ENCODE data around the gene GLRX.
"Not testable (repeated sequence)": the region's sequence is repeated elsewhere in the genome, so short reads cannot be mapped to it uniquely, and the experiment has no call there.

The GLRX gene

GRCh38 chr5:95851141-95851540 lies 28.6 kb upstream of the GLRX start:
- peak in 1 of 2 donors; percentile 6 for DNase-seq

GRCh38 chr5:95850391-95850894 lies 27.9 kb upstream of the GLRX start:
- peak in 1 of 2 donors; percentile 7 for DNase-seq

DNA sequence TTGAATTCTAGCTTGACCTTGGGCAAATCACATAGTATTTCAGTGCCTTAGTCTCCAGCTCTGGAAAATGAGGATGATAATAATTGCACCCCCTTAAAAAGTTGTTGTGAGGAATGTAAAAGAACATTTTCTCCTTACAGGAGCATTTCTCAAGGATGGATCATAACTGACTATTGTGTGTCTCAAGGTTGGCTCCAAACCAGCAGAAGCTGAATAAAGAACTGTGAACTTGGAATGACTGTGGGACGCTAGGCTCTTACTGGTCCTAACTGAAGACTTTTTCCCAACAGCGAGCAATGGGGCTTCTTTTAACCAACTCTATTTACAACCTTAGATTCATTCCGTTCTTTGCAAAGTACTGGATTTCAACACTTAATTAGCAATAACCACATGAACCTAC lies 26.2 kb upstream of the GLRX start:
- DNase-seq: no peak

DNA sequence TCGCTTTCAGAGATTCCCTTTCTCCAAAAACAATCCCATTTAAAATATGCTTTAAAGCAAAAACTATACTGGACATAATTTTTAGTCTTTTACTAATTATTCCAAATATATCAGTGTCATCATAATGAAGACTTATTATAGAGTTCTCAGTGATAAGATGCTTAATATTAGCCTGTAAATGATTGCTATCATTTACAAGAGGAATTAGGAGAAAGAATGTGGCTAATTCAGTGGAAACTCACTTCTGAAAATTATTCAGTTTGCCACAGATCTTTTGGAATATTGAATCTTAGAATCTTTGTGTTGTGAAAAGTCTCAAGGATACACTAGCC lies 24.7 kb upstream of the GLRX start:
- no peak for DNase-seq

DNA sequence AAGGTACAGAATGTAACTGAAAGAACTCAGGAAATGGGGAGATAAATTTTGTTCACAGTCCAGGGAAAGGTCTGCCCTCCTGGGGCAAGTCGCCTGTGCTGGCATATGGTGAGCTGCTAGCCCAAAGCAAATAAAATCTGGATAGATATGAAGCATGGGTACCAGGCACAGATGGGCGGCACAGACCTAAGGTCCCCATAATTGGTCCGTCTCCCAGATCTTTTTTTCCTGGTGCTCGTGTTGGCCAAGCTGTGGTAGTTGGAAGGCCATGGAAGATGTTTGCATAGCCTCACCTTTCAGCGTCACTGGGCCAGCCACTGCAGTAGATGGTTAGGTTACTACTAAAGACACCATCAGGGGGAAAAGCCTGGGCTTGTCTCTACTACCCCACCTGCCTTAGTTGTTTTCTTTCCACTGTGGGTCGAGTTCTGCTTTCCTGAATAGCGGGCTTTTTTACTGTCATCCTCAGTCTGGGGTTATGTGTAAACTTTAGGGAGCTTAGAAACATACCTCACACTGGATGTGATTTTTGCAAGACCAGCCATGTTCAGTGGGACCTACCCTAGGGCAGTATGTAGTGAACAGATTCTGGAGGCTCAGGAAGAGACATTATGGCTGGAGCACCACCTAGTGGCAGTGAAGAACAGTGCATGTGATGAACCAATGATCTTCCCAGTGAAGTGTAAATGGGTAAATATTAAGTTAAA lies 24.2 kb upstream of the GLRX start:
- DNase-seq: peak; percentile 67 to 76

GRCh38 chr5:95845391-95845790 lies 22.9 kb upstream of the GLRX start:
- no peak for DNase-seq

GRCh38 chr5:95843733-95844223 lies 21.3 kb upstream of the GLRX start:
- no peak for DNase-seq

DNA sequence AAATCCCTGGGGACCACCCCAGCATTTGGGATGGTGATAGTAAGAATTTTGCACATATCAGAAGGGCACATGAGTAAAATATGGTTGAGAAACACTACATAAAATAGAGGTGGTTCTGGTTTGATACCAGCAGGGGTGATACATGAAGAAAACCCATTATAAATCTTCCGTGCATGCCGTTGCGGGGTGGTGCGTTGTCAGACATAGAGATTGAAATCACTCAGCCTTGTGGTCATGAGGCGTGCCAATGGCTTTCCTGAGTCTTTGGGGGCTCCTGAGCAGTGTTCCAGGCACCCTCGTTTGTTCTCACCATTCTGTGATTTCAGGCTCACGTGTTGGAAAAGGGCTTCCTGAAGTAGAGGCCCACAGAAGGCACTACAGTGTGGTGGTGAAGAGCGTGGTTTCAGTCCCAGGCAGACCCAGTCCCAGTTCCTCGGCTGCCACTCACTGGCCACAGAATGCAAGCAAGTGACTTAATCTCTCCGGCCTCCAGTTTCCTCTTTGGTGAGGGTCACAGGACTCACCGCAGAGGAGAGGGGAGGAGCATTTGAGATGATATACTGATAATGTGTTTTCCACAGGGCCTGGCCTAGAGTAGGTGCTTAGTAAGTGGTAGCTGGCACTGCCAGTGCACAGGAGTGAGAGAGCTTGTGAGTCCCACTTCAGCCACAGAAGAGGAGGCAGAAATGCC lies 20.5 kb upstream of the GLRX start:
- DNase-seq: peak; percentile 58 to 64

- no peak for DNase-seq
Measured at GRCh38 chr5:95841914-95842812, 19.6 kb upstream of the GLRX start.

DNA sequence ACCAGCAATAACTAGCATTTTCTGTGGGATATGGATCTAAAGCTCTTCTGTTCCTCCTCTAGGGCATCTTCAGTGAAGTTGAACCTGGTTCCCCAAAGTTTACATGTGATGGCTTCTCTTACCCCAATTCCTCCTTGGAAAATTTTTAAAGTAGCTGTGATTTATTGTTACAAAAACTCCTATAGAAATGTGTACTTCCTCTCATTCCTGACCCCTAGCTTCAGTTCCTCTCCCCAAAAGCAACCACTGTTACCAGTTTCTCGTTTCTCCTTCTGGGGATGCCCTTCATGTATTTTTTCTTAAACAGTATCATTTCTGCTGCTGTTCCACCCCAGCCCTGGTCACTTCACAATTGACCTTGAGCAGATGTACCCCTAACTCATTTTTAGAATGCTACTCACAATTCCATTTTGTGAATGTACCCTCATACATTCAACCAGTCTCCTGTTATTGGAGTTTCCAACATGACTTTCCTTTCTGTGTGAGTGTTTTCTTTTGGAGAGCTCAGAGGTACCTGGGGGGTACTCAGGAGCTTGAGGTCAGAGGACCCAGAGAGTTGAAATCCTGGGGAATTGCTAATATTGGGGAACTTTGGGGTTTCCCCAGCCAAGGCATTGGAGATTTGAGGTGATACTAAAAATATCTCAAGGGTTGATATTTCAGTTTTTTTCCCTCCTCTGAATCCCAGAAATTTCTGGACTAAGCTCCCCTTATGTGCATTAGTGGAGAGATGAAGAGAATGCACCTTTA lies 18.6 kb upstream of the GLRX start:
- DNase-seq: no peak

GRCh38 chr5:95839658-95840057 lies 17.1 kb upstream of the GLRX start:
- no peak for DNase-seq

DNA sequence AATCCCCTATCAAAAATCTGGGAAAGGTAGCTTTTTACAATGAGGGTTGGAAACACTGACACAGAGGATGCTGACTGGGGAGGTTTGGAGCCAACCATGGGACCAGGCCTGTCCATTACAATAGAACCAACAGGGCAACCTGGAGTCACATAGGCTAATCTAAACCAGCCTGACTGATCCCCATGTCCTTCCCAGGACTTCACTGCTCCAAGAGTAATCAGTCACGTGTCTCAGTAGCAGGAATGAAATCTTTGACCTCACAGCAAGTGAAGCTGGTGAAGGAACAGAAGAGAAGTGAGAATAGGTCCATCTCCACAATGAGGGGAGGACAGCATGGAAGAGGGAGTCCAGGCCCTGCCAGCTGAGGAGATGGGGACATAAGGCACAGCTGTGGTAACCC lies 16.0 kb upstream of the GLRX start:
- DNase-seq: no peak

GRCh38 chr5:95838001-95838520 lies 15.5 kb upstream of the GLRX start:
- no peak for DNase-seq

DNA sequence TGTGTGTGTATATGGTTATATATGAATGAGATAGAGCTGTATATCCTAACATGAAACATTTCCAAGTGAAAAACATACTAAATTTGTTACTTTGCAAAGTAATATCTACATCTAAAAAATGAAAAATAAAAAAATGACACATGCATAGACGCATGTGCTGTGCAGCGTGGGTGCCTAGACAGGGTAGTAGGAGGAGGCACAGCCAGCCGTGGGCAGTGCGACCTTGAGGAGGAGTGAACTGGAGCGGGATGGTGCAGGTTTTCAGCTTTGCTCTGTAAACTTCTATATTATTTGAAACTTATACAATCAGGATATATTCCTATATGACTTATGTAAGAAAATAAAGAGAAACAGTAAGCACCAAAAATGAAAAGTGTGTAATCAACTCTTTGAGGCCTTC lies 15.0 kb upstream of the GLRX start:
- no peak for DNase-seq

- not testable (repeated sequence) for DNase-seq
Measured at GRCh38 chr5:95836971-95837370, 14.4 kb upstream of the GLRX start.

- no peak for DNase-seq
Measured at GRCh38 chr5:95836544-95836943, 14.0 kb upstream of the GLRX start.

- DNase-seq: peak in 1 of 2 donors; percentile 28
Measured at GRCh38 chr5:95835682-95836385, 13.3 kb upstream of the GLRX start.

DNA sequence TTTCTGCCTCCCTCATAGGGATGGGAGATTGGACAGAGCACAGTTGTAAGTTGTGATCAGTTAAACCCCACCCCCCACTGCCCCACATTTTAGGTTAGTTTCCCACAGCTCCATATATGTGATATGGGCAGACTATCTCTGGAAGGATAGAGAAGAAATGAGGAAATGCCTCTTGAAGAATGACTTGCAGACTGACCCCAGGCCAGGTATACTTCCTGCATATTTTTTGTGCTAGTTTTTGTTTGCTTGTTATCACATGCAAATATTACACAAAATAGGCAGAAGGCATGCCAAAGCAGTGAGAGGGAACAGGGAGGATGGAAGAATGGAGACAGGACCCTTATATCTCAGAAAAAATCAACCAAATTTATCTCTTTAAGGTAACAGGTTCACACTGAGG lies 10.1 kb upstream of the GLRX start:
- no peak for DNase-seq

DNA sequence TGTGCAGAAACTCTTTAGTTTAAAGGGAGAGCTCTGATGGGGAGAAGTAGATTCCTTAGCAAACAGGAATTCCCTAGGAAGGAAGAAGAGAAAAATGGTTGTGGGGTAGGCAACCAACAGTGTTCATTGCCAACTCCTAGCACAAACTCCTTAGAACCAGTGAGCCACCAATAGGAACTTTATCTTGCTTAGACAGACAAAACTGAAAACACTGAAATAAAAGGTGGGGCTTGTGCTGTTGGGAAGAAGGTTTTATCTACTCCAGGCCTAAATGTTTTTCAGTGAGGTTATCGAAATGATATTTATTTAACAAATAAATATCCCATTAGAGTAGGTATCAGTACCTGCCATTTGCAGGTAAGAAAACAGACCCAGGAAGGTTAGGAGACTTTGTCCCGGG lies 7.7 kb upstream of the GLRX start:
- DNase-seq: no peak

GRCh38 chr5:95827892-95828246 lies 5.3 kb upstream of the GLRX start:
- DNase-seq: no peak

GRCh38 chr5:95826949-95827891 lies 4.7 kb upstream of the GLRX start:
- DNase-seq: no peak

Measured in stimulated activated CD4-positive, alpha-beta T cell treated with anti-CD3 and anti-CD28 coated beads, Interleukin-2, amount 100 ng/mL, for 24 hours (primary cell).